T-cell (primary cell): Measurements from ENCODE around the gene MAU2. TPM values are rescaled to one million over a fixed set of nuclear protein-coding genes. Genes with fewer than 3 reads are reported as not detected.

Experiments
- ATAC-seq, 4 experiments: fragments of 200-7000 bp in 3 of 4; fragments of 150-1000 bp in 1 of 4; cut with Tn5 transposase; replicated peaks in 1 of 4; 1 replicate in 3 of 4; 2 replicates in 1 of 4; pipeline ENCODE4 v1.10.0; 2021; ENCODE audit warnings: moderate library complexity in 3 of 4, mild to moderate bottlenecking in 2 of 4, moderate number of reproducible peaks in 1 of 4
- CTCF ChIA-PET, 2 donors: fragments of 300-600 bp; sonication (Branson Sonifier 250); formaldehyde crosslinking; loops; one replicate each; lab custom pipeline; 2022; ENCODE audit warnings: antibody characterized with exemption in 2 of 2; lab: Charles Lee
- POLR2A ChIA-PET, 2 donors: fragments of 300-600 bp; sonication (Branson Sonifier 250); formaldehyde crosslinking; loops; one replicate each; lab custom pipeline; 2022; ENCODE audit warnings: antibody characterized with exemption in 2 of 2; lab: Charles Lee
- DNase-seq, 35 experiments: peaks; one replicate each; pipeline versions ENCODE4 v3.0.0 to v3.0.0-alpha.2; 2013 to 2023
- H3K27ac ChIP-seq: one replicate; pipeline ENCODE4 v1.5.1; 2013; ENCODE audit warnings: low read length
- H3K27me3 ChIP-seq, 2 experiments: replicated peaks in 1 of 2; 1 replicate in 1 of 2; 2 replicates in 1 of 2; pipeline versions ENCODE4 v1.6.1 to v1.7.0; 2013; ENCODE audit warnings: low read length in 1 of 2, mixed read lengths in 1 of 2; ENCODE audit not compliant: control insufficient read depth in 2 of 2, insufficient read depth in 2 of 2; ENCODE audit errors: extremely low read depth in 1 of 2
- H3K36me3 ChIP-seq, 2 donors: 1 replicate in 1 of 2; 2 replicates in 1 of 2; pipeline versions ENCODE4 v1.6.1 to v1.7.0; 2013; ENCODE audit warnings: low read length in 1 of 2; ENCODE audit not compliant: control insufficient read depth in 2 of 2, insufficient read depth in 1 of 2; ENCODE audit errors: extremely low read depth in 1 of 2
- H3K4me1 ChIP-seq, 2 experiments: 1 replicate in 1 of 2; 2 replicates in 1 of 2; pipeline versions ENCODE4 v1.6.1 to v1.7.0; 2013; ENCODE audit warnings: low read length in 2 of 2, mixed read lengths in 1 of 2; ENCODE audit not compliant: insufficient read depth in 2 of 2, control insufficient read depth in 1 of 2; ENCODE audit errors: extremely low read depth in 1 of 2
- H3K4me3 ChIP-seq, 2 donors: 1 replicate in 1 of 2; 2 replicates in 1 of 2; pipeline versions ENCODE4 v1.5.1 to v1.7.0; 2013; ENCODE audit warnings: mild to moderate bottlenecking in 2 of 2, low read length in 1 of 2, moderate library complexity in 1 of 2; ENCODE audit not compliant: control insufficient read depth in 1 of 2; ENCODE audit errors: extremely low read depth in 1 of 2
- H3K9me3 ChIP-seq: 2 replicates; pipeline ENCODE4 v1.7.0; 2013
- H3K27ac Mint-ChIP-seq, 2 donors: one replicate each; pipeline ENCODE4 v1.8.0; 2020 to 2021; ENCODE audit warnings: mild to moderate bottlenecking in 2 of 2, mixed read lengths in 2 of 2
- H3K27me3 Mint-ChIP-seq, 2 donors: one replicate each; pipeline ENCODE4 v1.8.0; 2021 to 2022; ENCODE audit warnings: mixed read lengths in 2 of 2
- H3K36me3 Mint-ChIP-seq: one replicate; pipeline ENCODE4 v1.8.0; 2021; ENCODE audit warnings: mixed read lengths
- H3K4me1 Mint-ChIP-seq, 3 donors: one replicate each; pipeline ENCODE4 v1.8.0; 2020 to 2022; ENCODE audit warnings: mixed read lengths in 3 of 3, mild to moderate bottlenecking in 1 of 3
- H3K4me3 Mint-ChIP-seq, 3 donors: one replicate each; pipeline ENCODE4 v1.8.0; 2020 to 2022; ENCODE audit warnings: mild to moderate bottlenecking in 3 of 3, mixed read lengths in 3 of 3, moderate library complexity in 3 of 3
- H3K9me3 Mint-ChIP-seq, 3 donors: one replicate each; pipeline ENCODE4 v1.8.0; 2020 to 2022; ENCODE audit warnings: mixed read lengths in 3 of 3
- WGBS: methylation state at CpG from one replicate; pipeline ENCODE4 v1.1.5; 2013; ENCODE audit warnings: missing lambda C conversion rate; ENCODE audit not compliant: insufficient coverage; 5-methylcytosine and 5-hydroxymethylcytosine counted together
- total RNA-seq, 35 experiments: library from RNA in 6 of 35; stranded (reverse) in 6 of 35; fragments of 120-200 nt in 1 of 35; gene quantifications; one replicate each; pipeline versions ENCODE4 v1.2.1 to v1.2.4 and lab custom pipeline; 2013 to 2026

Gene MAU2, protein sequence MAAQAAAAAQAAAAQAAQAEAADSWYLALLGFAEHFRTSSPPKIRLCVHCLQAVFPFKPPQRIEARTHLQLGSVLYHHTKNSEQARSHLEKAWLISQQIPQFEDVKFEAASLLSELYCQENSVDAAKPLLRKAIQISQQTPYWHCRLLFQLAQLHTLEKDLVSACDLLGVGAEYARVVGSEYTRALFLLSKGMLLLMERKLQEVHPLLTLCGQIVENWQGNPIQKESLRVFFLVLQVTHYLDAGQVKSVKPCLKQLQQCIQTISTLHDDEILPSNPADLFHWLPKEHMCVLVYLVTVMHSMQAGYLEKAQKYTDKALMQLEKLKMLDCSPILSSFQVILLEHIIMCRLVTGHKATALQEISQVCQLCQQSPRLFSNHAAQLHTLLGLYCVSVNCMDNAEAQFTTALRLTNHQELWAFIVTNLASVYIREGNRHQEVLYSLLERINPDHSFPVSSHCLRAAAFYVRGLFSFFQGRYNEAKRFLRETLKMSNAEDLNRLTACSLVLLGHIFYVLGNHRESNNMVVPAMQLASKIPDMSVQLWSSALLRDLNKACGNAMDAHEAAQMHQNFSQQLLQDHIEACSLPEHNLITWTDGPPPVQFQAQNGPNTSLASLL
- total RNA-seq (100 to 1,000 TPM; 143 to 159 (median 150) TPM), total RNA-seq (lab: John Stamatoyannopoulos, UW) (68.3 to 180 (median 130) reads per million in 29 experiments)
- 50.4 TPM for total RNA-seq (2013)

DNA sequence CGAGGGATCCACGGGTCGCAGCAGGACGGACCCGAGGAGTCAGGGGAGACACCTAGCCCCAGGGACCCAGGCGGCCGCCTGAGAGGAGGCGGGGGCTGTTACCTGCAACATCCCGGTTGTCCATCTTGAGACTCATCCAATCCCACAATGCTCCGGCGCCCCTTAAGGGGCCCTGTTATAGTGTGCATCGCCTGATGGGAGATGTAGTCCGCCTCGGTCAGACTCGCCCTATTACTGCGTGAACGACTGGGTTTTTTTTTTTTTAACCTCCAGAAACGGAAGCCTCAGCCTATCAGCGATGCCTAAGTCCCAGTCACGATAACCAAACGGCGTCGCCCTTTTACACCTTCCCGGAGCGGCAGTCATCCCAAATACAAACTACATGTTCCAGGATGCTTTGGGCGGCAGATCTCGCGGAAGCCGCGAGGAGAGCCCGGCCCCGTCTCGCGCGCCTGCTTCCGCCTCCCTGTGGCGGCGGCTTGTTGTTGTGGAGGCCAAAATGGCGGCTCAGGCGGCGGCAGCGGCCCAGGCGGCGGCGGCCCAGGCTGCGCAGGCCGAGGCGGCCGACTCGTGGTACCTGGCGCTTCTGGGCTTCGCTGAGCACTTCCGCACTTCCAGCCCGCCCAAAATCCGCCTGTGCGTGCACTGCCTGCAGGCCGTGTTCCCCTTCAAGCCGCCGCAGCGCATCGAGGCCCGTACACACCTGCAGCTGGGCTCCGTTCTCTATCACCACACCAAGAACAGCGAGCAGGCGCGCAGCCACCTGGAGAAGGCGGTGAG is at the start of gene MAU2, which contains the start of gene SUGP1:
TSS of gene MAU2 (plus strand) at position 469 of the 780 bp plus-strand sequence. CDS start at position 500, 31 bp downstream.
TSS of gene SUGP1 (minus strand) at position 149 of the 780 bp plus-strand sequence. CDS start at position 136, 13 bp downstream.
- POLR2A ChIA-PET: no interaction called here

DNA sequence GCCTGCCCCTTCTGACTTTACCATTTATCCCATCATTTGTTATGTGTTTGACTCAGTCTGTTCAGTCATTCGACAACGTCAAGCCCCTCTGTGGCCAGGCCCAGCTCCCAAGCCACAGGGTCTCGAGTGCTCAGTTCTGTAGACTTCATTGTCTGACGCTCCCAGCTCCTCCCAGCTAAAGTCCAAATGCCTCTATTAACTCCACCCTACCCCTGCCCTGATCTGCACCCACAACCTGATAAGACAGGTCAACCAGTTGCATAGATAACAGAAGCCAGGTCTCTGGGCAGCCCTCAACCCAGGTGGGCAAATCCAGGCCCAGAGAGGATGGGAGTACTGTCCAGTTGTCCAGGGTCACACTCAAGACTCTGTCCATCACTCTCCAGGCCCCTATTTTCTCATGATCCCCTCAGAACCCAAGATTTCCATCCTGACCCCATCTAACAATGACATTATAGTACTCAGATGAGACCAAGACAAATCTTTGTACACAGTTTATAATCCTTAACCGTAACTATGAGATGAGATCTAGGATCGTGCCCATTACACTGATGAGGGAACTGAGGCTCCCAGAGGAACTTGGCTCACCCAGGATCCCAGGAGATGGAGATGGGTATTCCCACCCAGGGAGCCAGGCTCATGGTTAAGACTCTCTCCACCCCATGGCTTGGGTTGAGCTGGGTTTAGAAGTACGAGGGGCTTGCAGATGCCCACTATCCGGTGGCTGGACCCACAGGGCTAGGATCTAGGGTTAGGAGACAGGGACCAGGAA is 48.6 kb upstream of the MAU2 start:
- peaks cover 0 to 4% of the 10 kb centered on the region in 2 experiments for H3K4me1 ChIP-seq
- ChIA-PET POLR2A (no interaction called here), CTCF (no interaction called here)
- Mint-ChIP-seq H3K27ac (no peak overlapping the region), H3K9me3 (no peaks in the 10 kb centered on the region), H3K4me3 (no peak overlapping the region), H3K36me3 (peaks cover 9% of the 10 kb centered on the region), H3K27me3 (peaks cover 9 to 21% of the 10 kb centered on the region in 2 donors), H3K4me1 (peaks cover 7 to 12% (median 10%) of the 10 kb centered on the region in 3 donors)
- no peak for DNase-seq
- 71% methylated on average over 4 of the region's 8 CpGs for WGBS
- peaks cover 0 to 18% of the 10 kb centered on the region in 2 donors for H3K36me3 ChIP-seq
- H3K27me3 ChIP-seq: peaks cover 2 to 32% of the 10 kb centered on the region in 2 experiments
- H3K9me3 ChIP-seq: no peaks in the 10 kb centered on the region
- no peak for ATAC-seq
- no peak overlapping the region for H3K4me3 ChIP-seq
- no peak overlapping the region for H3K27ac ChIP-seq

More for the DNA sequence above, at the start of gene MAU2, which contains the start of gene SUGP1:
- Mint-ChIP-seq H3K9me3 (no peaks in the 10 kb centered on the region), H3K4me1 (peaks cover 46 to 55% (median 53%) of the 10 kb centered on the region in 3 donors), H3K27me3 (no peaks in the 10 kb centered on the region), H3K27ac (peak within 1 kb of the TSS; percentile 99 to 100), H3K4me3 (peak within 1 kb of the TSS; percentile 92 to 95 (median 95)), H3K36me3 (peaks cover 21% of the 10 kb centered on the region)
- Histone ChIP-seq H3K9me3 (no peaks in the 10 kb centered on the region), H3K36me3 (peaks cover 8 to 12% of the 10 kb centered on the region in 2 donors), H3K27me3 (no peaks in the 10 kb centered on the region), H3K4me1 (peaks cover 13 to 60% of the 10 kb centered on the region in 2 experiments), H3K27ac (peak within 1 kb of the TSS; percentile 97), H3K4me3 (peak within 1 kb of the TSS; percentile 96 to 99)
- CTCF ChIA-PET: no interaction called here
- DNase-seq (peak; percentile 73 to 94 (median 90)), ATAC-seq (peak; percentile 90 to 93 (median 91))
- WGBS: 0% methylated on average over 48 of the region's 67 CpGs

DNA sequence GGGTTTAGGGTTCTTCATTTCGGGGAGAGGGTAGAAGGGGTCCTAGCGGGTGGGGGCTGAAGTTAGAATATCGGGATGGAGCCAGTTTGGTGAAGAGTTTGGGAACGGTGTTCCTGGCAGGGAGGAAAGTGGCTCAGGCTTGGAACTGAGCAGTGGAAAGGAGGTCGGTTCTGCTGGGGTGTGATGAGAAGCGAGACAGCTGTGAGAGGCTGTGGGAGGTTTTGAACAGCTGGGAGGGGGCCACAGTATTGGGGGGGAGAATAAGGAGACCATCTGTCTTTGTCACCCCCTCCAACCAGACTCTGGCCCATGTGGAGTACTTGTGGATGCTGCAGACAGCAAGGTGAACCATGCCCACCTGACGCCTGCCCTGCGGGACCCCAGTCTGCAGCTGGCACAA is 46.5 kb upstream of the MAU2 start:
- DNase-seq: no peak

DNA sequence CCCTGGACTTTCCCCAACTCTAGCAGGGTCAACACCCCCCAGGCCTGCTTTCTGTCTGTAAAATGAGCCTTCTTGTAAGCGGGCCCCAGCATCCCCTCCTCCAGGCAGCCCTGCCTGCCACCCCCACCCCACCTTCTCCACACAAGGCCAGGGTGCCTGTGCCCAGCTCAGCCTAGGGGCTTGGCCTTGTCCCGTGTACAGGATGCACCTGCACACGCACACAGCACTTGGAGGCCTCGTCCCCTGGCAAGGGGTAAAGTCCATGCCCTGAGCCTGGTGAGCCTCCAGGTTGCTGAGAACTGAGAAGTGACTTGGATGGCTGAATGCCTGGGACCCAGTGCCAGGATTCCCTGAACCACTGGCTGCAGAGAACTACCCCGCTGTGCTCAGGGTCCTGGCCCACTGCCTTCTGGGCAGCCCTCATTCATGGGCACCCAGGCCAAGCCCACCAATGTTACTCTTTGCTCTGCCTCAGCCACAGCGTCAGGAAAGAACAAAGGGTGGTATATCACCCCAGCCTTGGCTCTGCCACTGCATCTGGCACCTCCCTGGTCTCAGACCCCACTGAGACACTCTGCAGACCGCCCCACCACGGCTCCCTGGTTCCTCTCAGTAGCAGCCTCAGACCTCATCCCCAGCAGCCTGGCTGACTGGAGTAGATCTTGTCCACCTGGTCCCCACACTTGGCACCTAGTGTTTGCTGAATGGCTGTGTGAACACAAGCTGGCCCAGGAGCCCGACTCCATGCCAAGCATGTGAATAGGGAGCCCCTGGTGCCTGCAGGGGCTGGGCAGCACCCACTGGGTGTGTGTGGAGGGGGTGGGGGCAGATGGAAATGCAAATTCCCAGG is 45.7 kb upstream of the MAU2 start:
- Histone ChIP-seq H3K4me1 (peaks cover 0 to 4% of the 10 kb centered on the region in 2 experiments), H3K4me3 (no peak overlapping the region), H3K9me3 (no peaks in the 10 kb centered on the region), H3K27me3 (peaks cover 2 to 44% of the 10 kb centered on the region in 2 experiments), H3K36me3 (peaks cover 14 to 46% of the 10 kb centered on the region in 2 donors), H3K27ac (no peak overlapping the region)
- ChIA-PET POLR2A (no interaction called here), CTCF (no interaction called here)
- Mint-ChIP-seq H3K9me3 (no peaks in the 10 kb centered on the region), H3K27me3 (peaks cover 9 to 21% of the 10 kb centered on the region in 2 donors), H3K4me1 (peaks cover 7 to 12% (median 10%) of the 10 kb centered on the region in 3 donors), H3K27ac (no peak overlapping the region), H3K4me3 (no peak overlapping the region), H3K36me3 (peaks cover 20% of the 10 kb centered on the region)
- DNase-seq (no peak), ATAC-seq (no peak)
- 80% methylated on average over 7 of the region's 9 CpGs for WGBS

More for the DNA sequence above, 46.5 kb upstream of the MAU2 start:
- H3K9me3 Mint-ChIP-seq: no peaks in the 10 kb centered on the region
- ChIA-PET POLR2A (no interaction called here), CTCF (interaction anchor here in 1 of 2 donors (0.6 kb wide), 1 partner anchor 135 kb away, joined by 5 read pairs; no protein-coding TSS in a partner anchor)
- no peak overlapping the region for H3K4me3 Mint-ChIP-seq
- peaks cover 0 to 4% of the 10 kb centered on the region in 2 experiments for H3K4me1 ChIP-seq
- H3K4me1 Mint-ChIP-seq: peaks cover 7 to 12% (median 10%) of the 10 kb centered on the region in 3 donors
- H3K36me3 Mint-ChIP-seq: peaks cover 20% of the 10 kb centered on the region
- no peak for ATAC-seq
- no peak overlapping the region for H3K27ac ChIP-seq
- H3K27me3 ChIP-seq: peaks cover 2 to 40% of the 10 kb centered on the region in 2 experiments
- H3K4me3 ChIP-seq: no peak overlapping the region
- H3K27me3 Mint-ChIP-seq: peaks cover 9 to 21% of the 10 kb centered on the region in 2 donors
- 96% methylated on average over 8 of the region's 8 CpGs for WGBS
- no peaks in the 10 kb centered on the region for H3K9me3 ChIP-seq
- no peak overlapping the region for H3K27ac Mint-ChIP-seq
- peaks cover 11 to 39% of the 10 kb centered on the region in 2 donors for H3K36me3 ChIP-seq

DNA sequence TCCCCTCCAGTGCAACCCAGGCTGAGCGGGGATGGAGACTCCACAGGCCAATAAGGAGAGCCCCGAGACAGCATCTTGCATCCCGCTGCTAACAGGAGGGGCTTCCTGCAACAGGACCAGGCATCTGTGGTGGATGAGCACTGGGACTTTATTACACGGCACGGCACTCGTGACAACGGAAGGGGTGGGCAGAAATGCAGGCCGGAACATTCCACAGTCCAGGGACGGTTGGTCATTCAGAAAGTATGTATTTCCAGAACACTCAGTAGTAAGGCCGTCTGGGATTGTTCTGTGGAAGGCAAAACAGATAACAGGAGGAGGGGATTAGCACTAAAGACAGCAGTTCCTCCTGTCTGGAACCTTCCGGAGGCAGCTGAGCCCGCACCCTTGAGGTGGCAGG is 44.2 kb upstream of the MAU2 start:
- peaks cover 14 to 58% of the 10 kb centered on the region in 2 donors for H3K36me3 ChIP-seq
- H3K4me1 ChIP-seq: peaks cover 0 to 4% of the 10 kb centered on the region in 2 experiments
- H3K4me3 Mint-ChIP-seq: no peak overlapping the region
- peaks cover 0 to 47% of the 10 kb centered on the region in 2 experiments for H3K27me3 ChIP-seq
- no peaks in the 10 kb centered on the region for H3K9me3 Mint-ChIP-seq
- H3K27ac Mint-ChIP-seq: no peak overlapping the region
- no peaks in the 10 kb centered on the region for H3K9me3 ChIP-seq
- CTCF ChIA-PET: interaction anchor here in 1 of 2 donors (0.6 kb wide), 1 partner anchor 39 kb away, joined by 8 read pairs; no protein-coding TSS in a partner anchor
- no peak overlapping the region for H3K27ac ChIP-seq
- peaks cover 32% of the 10 kb centered on the region for H3K36me3 Mint-ChIP-seq
- WGBS: 98% methylated on average over 11 of the region's 12 CpGs
- no peak for ATAC-seq
- H3K27me3 Mint-ChIP-seq: peaks cover 9 to 21% of the 10 kb centered on the region in 2 donors
- peaks cover 7 to 12% (median 10%) of the 10 kb centered on the region in 3 donors for H3K4me1 Mint-ChIP-seq
- POLR2A ChIA-PET: no interaction called here
- H3K4me3 ChIP-seq: no peak overlapping the region
- no peak for DNase-seq
